HCT116 (cell line): Measurements from ENCODE around the gene ANTXR2. TPM values are rescaled to one million over a fixed set of nuclear protein-coding genes. Genes with fewer than 3 reads are reported as not detected.

Experiments used
- ATAC-seq: fragments of 200-7000 bp; cut with Tn5 transposase; 2 replicates; pipeline ENCODE4 v1.9.1; 2020; ENCODE audit warnings: mild to moderate bottlenecking, moderate library complexity
- BruUV-seq: library from RNA; stranded (reverse); fragments of 400-500 nt; replicated peaks from 2 replicates; lab custom pipeline; 2021; lab: Mats Ljungman, UMichigan
- CTCF ChIA-PET: fragments of 300-600 bp; sonication (Branson Sonifier 250); formaldehyde crosslinking; loops from one replicate; lab custom pipeline; 2021; ENCODE audit warnings: antibody characterized with exemption; lab: Charles Lee
- POLR2A ChIA-PET: fragments of 300-600, 350-600 bp; sonication (Branson Sonifier 250); formaldehyde crosslinking; loops from one replicate; lab custom pipeline; 2021; ENCODE audit warnings: antibody characterized with exemption; lab: Charles Lee
- RAD21 ChIA-PET, 2 experiments: fragments of 300-600 bp; sonication (Branson Sonifier 250); formaldehyde crosslinking; loops; one replicate each; lab custom pipeline; 2023; ENCODE audit warnings: low total read pairs in 2 of 2; ENCODE audit not compliant: uncharacterized antibody in 2 of 2, unreplicated experiment in 2 of 2, low non-redundant PET in 1 of 2; lab: Charles Lee
- DNase-seq: peaks from one replicate; pipeline ENCODE4 v3.0.0-alpha.2; 2010; ENCODE audit warnings: low read depth, low spot score
- H2AFZ ChIP-seq: fragments of 200-600 bp; shearing (Covaris generic), sonication (generic); 2 replicates; pipeline ENCODE4 v1.6.1; 2017; ENCODE audit warnings: low read depth, mixed run types, mixed read lengths, antibody characterized with exemption, low read length; ENCODE audit not compliant: poor library complexity, severe bottlenecking
- H3K27ac ChIP-seq: 2 replicates; pipeline ENCODE4 v1.5.1; 2012; ENCODE audit warnings: low read depth, low read length
- H3K27me3 ChIP-seq: fragments of 200-600 bp; sonication (generic); 2 replicates; pipeline ENCODE4 v1.6.1; 2016; ENCODE audit warnings: mixed run types, low read length, mixed read lengths; ENCODE audit not compliant: insufficient read depth
- H3K36me3 ChIP-seq, 2 experiments: fragments of 200-500 bp in 1 of 2; fragments of 200-600 bp in 1 of 2; sonication (Bioruptor generic) in 1 of 2; sonication (generic) in 1 of 2; 2 replicates each; pipeline versions ENCODE4 v1.5.1 to v1.6.1; 2014 to 2016; ENCODE audit warnings: low read length in 2 of 2, inconsistent platforms in 1 of 2, mixed read lengths in 1 of 2, mixed run types in 1 of 2; ENCODE audit not compliant: insufficient read depth in 2 of 2, control insufficient read depth in 1 of 2
- H3K4me1 ChIP-seq, 2 experiments: fragments of 200-600 bp in 1 of 2; sonication (generic) in 1 of 2; 2 replicates each; pipeline versions ENCODE4 v1.5.1 to v1.6.1; 2012 to 2017; ENCODE audit warnings: low read length in 2 of 2, inconsistent platforms in 1 of 2, mild to moderate bottlenecking in 1 of 2, mixed read lengths in 1 of 2, mixed run types in 1 of 2, moderate library complexity in 1 of 2; ENCODE audit not compliant: insufficient read depth in 2 of 2, control insufficient read depth in 1 of 2
- H3K4me2 ChIP-seq: fragments of 200-600 bp; sonication (generic); 2 replicates; pipeline ENCODE4 v1.6.1; 2017; ENCODE audit warnings: mixed run types, low read length, mixed read lengths
- H3K4me3 ChIP-seq, 2 experiments: fragments of 200-600 bp in 1 of 2; sonication (generic) in 1 of 2; replicated peaks in 1 of 2; 2 replicates each; pipeline ENCODE4 v1.5.1; 2011 to 2016; ENCODE audit warnings: low read length in 2 of 2, control low read depth in 1 of 2, low read depth in 1 of 2, mild to moderate bottlenecking in 1 of 2, mixed read lengths in 1 of 2, mixed run types in 1 of 2
- H3K79me2 ChIP-seq: fragments of 200-600 bp; sonication (generic); 2 replicates; pipeline ENCODE4 v1.6.1; 2017; ENCODE audit warnings: mild to moderate bottlenecking, mixed run types, low read length, moderate library complexity, mixed read lengths; ENCODE audit not compliant: insufficient read depth
- H3K9ac ChIP-seq: fragments of 200-600 bp; sonication (generic); 2 replicates; pipeline ENCODE4 v1.6.1; 2016; ENCODE audit warnings: low read length, mixed read lengths
- H3K9me2 ChIP-seq: fragments of 200-600 bp; sonication (generic), shearing (Covaris generic); 2 replicates; pipeline ENCODE4 v1.6.1; 2017; ENCODE audit warnings: mixed run types, mild to moderate bottlenecking, moderate library complexity; ENCODE audit not compliant: insufficient read depth
- H3K9me3 ChIP-seq, 2 experiments: fragments of 200-500 bp in 1 of 2; fragments of 200-600 bp in 1 of 2; sonication (Bioruptor generic) in 1 of 2; sonication (generic) in 1 of 2; 2 replicates each; pipeline ENCODE4 v1.6.1; 2014 to 2017; ENCODE audit warnings: low read length in 2 of 2, mixed read lengths in 2 of 2, inconsistent platforms in 1 of 2, low read depth in 1 of 2, mild to moderate bottlenecking in 1 of 2, mixed run types in 1 of 2, moderate library complexity in 1 of 2; ENCODE audit not compliant: control insufficient read depth in 1 of 2, insufficient read depth in 1 of 2
- H4K20me1 ChIP-seq: fragments of 200-600 bp; sonication (generic), shearing (Covaris generic); 2 replicates; pipeline ENCODE4 v1.6.1; 2017; ENCODE audit warnings: mixed run types, mild to moderate bottlenecking, moderate library complexity; ENCODE audit not compliant: insufficient read depth
- CBX3 ChIP-seq: IDR thresholded peaks from 2 replicates; pipeline ENCODE4 v1.6.1; 2012; ENCODE audit warnings: low read depth
- CEBPB ChIP-seq: IDR thresholded peaks from 2 replicates; pipeline ENCODE4 v1.6.1; 2012; ENCODE audit warnings: low read depth
- EGR1 ChIP-seq: IDR thresholded peaks from 2 replicates; pipeline ENCODE4 v1.6.1; 2012; ENCODE audit warnings: low read depth
- ELF1 ChIP-seq: IDR thresholded peaks from 2 replicates; pipeline ENCODE4 v1.6.1; 2012; ENCODE audit warnings: low read depth, borderline replicate concordance
- EZH2 ChIP-seq: fragments of 200-600 bp; sonication (generic); IDR thresholded peaks from 2 replicates; pipeline ENCODE4 v1.6.1; 2017; ENCODE audit warnings: antibody characterized with exemption, mixed run types
- FOSL1 ChIP-seq: IDR thresholded peaks from 2 replicates; pipeline ENCODE4 v1.6.1; 2012; ENCODE audit warnings: low read depth
- JUND ChIP-seq: IDR thresholded peaks from 2 replicates; pipeline ENCODE4 v1.6.1; 2012
- POLR2A ChIP-seq: IDR thresholded peaks from 2 replicates; pipeline ENCODE4 v1.7.0; 2011; ENCODE audit warnings: borderline replicate concordance; ENCODE audit not compliant: insufficient read depth, insufficient read length; ENCODE audit errors: extremely low read depth
- RAD21 ChIP-seq: IDR thresholded peaks from 2 replicates; pipeline ENCODE4 v1.6.1; 2012; ENCODE audit warnings: low read depth, mild to moderate bottlenecking
- SP1 ChIP-seq: IDR thresholded peaks from 2 replicates; pipeline ENCODE4 v1.6.1; 2012; ENCODE audit warnings: low read depth
- SRF ChIP-seq: IDR thresholded peaks from 2 replicates; pipeline ENCODE4 v1.6.1; 2012; ENCODE audit warnings: low read depth
- ZFX ChIP-seq: fragments of 450-650 bp; IDR thresholded peaks from 2 replicates; pipeline ENCODE4 v1.6.1; 2017
- intact Hi-C: fragments of 100-400 bp; cut with micrococcal nuclease; formaldehyde crosslinking; loops from 2 replicates; pipeline ENCODE4 v1.10.0; 2022
- total RNA-seq: library from RNA; stranded (reverse); gene quantifications from one replicate; pipeline ENCODE4 v1.2.1, GENCODE V29; 2021; ENCODE audit not compliant: unreplicated experiment
- TF ChIP-seq, protein P1 (sequence below): IDR thresholded peaks from 2 replicates; pipeline ENCODE4 v1.6.1; 2012
- TF ChIP-seq, protein P2 (sequence below): IDR thresholded peaks from 2 replicates; pipeline ENCODE4 v1.6.1; 2011; ENCODE audit warnings: mild to moderate bottlenecking, low read length, moderate library complexity; ENCODE audit not compliant: insufficient replicate concordance; ENCODE audit errors: extremely low read depth
- TF ChIP-seq, protein P3 (sequence below): IDR thresholded peaks from 2 replicates; pipeline ENCODE4 v1.6.1; 2012
- TF ChIP-seq, protein P4 (sequence below): IDR thresholded peaks from 2 replicates; pipeline ENCODE4 v1.6.1; 2012; ENCODE audit warnings: low read depth

Gene ANTXR2
- total RNA-seq, 1 experiment from 2014 or later = 6.3 TPM

DNA sequence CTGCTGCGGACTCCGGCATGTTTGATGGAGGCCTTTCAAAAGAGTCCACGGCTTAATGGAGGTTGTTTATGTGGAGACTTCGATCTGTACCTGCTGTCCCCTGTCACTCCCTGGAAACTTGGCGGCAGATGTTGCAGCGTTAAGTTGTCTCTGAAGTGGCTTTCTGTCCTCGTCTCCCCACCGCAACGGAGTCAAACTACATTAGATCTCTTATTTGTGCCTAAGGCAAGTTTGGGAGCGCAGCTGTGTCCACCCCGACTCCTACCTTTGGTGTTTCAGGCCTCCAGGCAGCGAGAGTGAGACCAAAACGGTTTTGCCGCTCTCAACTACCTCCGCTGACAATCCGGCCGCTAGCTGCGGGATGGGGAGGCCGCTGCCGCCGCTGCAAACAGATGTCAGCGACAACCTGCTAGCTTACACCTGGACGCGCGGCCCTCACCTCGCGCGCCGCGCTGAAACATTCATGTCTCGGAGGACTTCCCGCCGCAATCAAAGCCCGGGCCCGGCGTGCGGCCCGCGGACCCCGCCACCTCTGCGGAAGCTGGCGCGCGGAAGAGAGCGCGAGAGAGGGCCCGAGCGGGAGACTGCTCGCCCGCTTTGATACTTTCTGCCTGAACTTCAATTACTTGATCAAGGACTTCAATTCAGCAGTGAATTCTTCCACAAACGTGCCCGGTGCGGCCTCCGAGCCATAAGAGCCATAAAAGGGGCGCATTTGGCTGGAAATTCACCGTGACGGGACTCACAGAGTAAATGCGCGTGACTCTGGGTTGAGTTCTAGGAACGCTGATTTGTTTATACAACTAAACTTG lies 108.4 kb downstream of the ANTXR2 start:
- H3K79me2 ChIP-seq = no peaks in the 10 kb centered on the region
- H3K36me3 ChIP-seq = no peaks in the 10 kb centered on the region
- no peak overlapping the region for H3K9ac ChIP-seq
- RAD21 ChIA-PET = no interaction called here
- H3K9me3 ChIP-seq = no peaks in the 10 kb centered on the region
- intact Hi-C loops = no loop called here
- H3K4me1 ChIP-seq = no peaks in the 10 kb centered on the region
- no peaks in the 10 kb centered on the region for H4K20me1 ChIP-seq
- H3K27me3 ChIP-seq = no peaks in the 10 kb centered on the region
- no peak for DNase-seq
- no peak for TF ChIP-seq EGR1
- TF ChIP-seq, protein P1, sequence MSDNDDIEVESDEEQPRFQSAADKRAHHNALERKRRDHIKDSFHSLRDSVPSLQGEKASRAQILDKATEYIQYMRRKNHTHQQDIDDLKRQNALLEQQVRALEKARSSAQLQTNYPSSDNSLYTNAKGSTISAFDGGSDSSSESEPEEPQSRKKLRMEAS = no peak
- no peak for TF ChIP-seq SRF
- TF ChIP-seq JUND = no peak
- no peak for TF ChIP-seq FOSL1
- no peak for TF ChIP-seq SP1
- H3K4me3 ChIP-seq = no peak overlapping the region
- CTCF ChIA-PET = no interaction called here
- no TSS peak for BruUV-seq
- POLR2A ChIA-PET = no interaction called here
- H3K4me2 ChIP-seq = no peak overlapping the region
- no peak for ATAC-seq
- no peaks in the 10 kb centered on the region for H3K9me2 ChIP-seq
- no peak overlapping the region for H3K27ac ChIP-seq
- no peak overlapping the region for H2AFZ ChIP-seq

DNA sequence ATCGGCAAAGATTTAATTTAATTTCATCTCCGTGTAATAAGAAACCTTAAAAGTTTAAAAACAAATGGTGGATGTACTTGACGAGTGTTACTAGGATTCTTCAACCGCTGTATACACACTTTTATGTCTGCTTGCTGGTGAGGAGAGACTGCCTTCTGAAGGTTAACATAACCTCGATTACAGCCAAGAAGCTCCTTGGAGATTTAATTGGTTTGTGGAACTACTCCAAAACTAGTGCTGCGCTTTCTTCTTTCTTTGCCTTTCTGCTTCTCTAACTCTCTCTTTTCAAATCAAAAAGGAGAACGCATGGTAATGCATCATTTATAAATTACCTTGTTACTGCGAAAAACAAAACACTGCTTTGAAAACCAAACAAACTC lies 109.0 kb downstream of the ANTXR2 start:
- H3K27ac ChIP-seq = no peak overlapping the region
- no peaks in the 10 kb centered on the region for H3K36me3 ChIP-seq
- H3K4me1 ChIP-seq = no peaks in the 10 kb centered on the region
- no peak for ATAC-seq
- ChIA-PET RAD21 (no interaction called here), CTCF (no interaction called here)
- H3K27me3 ChIP-seq = no peaks in the 10 kb centered on the region
- H3K9me2 ChIP-seq = no peaks in the 10 kb centered on the region
- H3K9ac ChIP-seq = no peak overlapping the region
- TF ChIP-seq EGR1 (no peak), CBX3 (no peak), EZH2 (no peak), SRF (no peak), ELF1 (no peak), POLR2A (no peak), SP1 (no peak), RAD21 (no peak), ZFX (no peak), CEBPB (no peak)
- TF ChIP-seq, protein P2, sequence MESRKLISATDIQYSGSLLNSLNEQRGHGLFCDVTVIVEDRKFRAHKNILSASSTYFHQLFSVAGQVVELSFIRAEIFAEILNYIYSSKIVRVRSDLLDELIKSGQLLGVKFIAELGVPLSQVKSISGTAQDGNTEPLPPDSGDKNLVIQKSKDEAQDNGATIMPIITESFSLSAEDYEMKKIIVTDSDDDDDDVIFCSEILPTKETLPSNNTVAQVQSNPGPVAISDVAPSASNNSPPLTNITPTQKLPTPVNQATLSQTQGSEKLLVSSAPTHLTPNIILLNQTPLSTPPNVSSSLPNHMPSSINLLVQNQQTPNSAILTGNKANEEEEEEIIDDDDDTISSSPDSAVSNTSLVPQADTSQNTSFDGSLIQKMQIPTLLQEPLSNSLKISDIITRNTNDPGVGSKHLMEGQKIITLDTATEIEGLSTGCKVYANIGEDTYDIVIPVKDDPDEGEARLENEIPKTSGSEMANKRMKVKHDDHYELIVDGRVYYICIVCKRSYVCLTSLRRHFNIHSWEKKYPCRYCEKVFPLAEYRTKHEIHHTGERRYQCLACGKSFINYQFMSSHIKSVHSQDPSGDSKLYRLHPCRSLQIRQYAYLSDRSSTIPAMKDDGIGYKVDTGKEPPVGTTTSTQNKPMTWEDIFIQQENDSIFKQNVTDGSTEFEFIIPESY = no peak
- TF ChIP-seq, protein P3, sequence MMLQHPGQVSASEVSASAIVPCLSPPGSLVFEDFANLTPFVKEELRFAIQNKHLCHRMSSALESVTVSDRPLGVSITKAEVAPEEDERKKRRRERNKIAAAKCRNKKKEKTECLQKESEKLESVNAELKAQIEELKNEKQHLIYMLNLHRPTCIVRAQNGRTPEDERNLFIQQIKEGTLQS = no peak
- TF ChIP-seq, protein P4, sequence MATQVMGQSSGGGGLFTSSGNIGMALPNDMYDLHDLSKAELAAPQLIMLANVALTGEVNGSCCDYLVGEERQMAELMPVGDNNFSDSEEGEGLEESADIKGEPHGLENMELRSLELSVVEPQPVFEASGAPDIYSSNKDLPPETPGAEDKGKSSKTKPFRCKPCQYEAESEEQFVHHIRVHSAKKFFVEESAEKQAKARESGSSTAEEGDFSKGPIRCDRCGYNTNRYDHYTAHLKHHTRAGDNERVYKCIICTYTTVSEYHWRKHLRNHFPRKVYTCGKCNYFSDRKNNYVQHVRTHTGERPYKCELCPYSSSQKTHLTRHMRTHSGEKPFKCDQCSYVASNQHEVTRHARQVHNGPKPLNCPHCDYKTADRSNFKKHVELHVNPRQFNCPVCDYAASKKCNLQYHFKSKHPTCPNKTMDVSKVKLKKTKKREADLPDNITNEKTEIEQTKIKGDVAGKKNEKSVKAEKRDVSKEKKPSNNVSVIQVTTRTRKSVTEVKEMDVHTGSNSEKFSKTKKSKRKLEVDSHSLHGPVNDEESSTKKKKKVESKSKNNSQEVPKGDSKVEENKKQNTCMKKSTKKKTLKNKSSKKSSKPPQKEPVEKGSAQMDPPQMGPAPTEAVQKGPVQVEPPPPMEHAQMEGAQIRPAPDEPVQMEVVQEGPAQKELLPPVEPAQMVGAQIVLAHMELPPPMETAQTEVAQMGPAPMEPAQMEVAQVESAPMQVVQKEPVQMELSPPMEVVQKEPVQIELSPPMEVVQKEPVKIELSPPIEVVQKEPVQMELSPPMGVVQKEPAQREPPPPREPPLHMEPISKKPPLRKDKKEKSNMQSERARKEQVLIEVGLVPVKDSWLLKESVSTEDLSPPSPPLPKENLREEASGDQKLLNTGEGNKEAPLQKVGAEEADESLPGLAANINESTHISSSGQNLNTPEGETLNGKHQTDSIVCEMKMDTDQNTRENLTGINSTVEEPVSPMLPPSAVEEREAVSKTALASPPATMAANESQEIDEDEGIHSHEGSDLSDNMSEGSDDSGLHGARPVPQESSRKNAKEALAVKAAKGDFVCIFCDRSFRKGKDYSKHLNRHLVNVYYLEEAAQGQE = no peak
- TF ChIP-seq, all 23 proteins: peak for 0
- H3K9me3 ChIP-seq = no peaks in the 10 kb centered on the region
- no peaks in the 10 kb centered on the region for H4K20me1 ChIP-seq
- H3K79me2 ChIP-seq = no peaks in the 10 kb centered on the region
- BruUV-seq = no TSS peak
- no peak overlapping the region for H3K4me2 ChIP-seq
- intact Hi-C loops = no loop called here
- no peak for DNase-seq
- H3K4me3 ChIP-seq = no peak overlapping the region
- POLR2A ChIA-PET = no interaction called here
- no peak overlapping the region for H2AFZ ChIP-seq
